HS-5 (cell line): Measurements from ENCODE around the gene ANKRD28.

ENCODE experiments used
- DNase-seq: peaks from one replicate; pipeline ENCODE4 v3.0.0-alpha.2; 2012; ENCODE audit warnings: low read depth

Gene ANKRD28

GRCh38 chr3:15723624-15723884 is 74.2 kb downstream of the ANKRD28 start:
- DNase-seq = no peak

GRCh38 chr3:15722877-15723623 is 74.7 kb downstream of the ANKRD28 start:
- DNase-seq = no peak

GRCh38 chr3:15716178-15716577 is 81.6 kb downstream of the ANKRD28 start:
- no peak for DNase-seq

- DNase-seq = no peak
Measured at GRCh38 chr3:15714448-15714847, 83.3 kb downstream of the ANKRD28 start.

- no peak for DNase-seq
Measured at GRCh38 chr3:15713364-15713763, 84.4 kb downstream of the ANKRD28 start.

- no peak for DNase-seq
Measured at GRCh38 chr3:15711281-15711680, 86.5 kb downstream of the ANKRD28 start.

GRCh38 chr3:15708882-15709677 is 88.7 kb downstream of the ANKRD28 start:
- peak; percentile 61 for DNase-seq

GRCh38 chr3:15707779-15708178 is 90.0 kb downstream of the ANKRD28 start:
- DNase-seq = no peak

- DNase-seq = no peak
Measured at GRCh38 chr3:15703346-15703745, 94.4 kb downstream of the ANKRD28 start.

- no peak for DNase-seq
Measured at GRCh38 chr3:15694628-15695027, 103.2 kb downstream of the ANKRD28 start.

- DNase-seq = no peak
Measured at GRCh38 chr3:15693355-15693754, 104.4 kb downstream of the ANKRD28 start.

GRCh38 chr3:15690748-15691147 is 107.0 kb downstream of the ANKRD28 start:
- no peak for DNase-seq

- no peak for DNase-seq
Measured at GRCh38 chr3:15690230-15690629, 107.5 kb downstream of the ANKRD28 start.

- DNase-seq = no peak
Measured at GRCh38 chr3:15685927-15686326, 111.9 kb downstream of the ANKRD28 start.

- DNase-seq = no peak
Measured at GRCh38 chr3:15683253-15683652, 114.5 kb downstream of the ANKRD28 start.

- DNase-seq = no peak
Measured at GRCh38 chr3:15682561-15683185, 115.1 kb downstream of the ANKRD28 start.

- DNase-seq = no peak
Measured at GRCh38 chr3:15681668-15682067, 116.1 kb downstream of the ANKRD28 start.

GRCh38 chr3:15679306-15679705 is 118.5 kb downstream of the ANKRD28 start:
- DNase-seq = no peak

- no peak for DNase-seq
Measured at GRCh38 chr3:15676259-15676658, 121.5 kb downstream of the ANKRD28 start.

- DNase-seq = no peak
Measured at GRCh38 chr3:15673536-15673935, 124.2 kb downstream of the ANKRD28 start.

- no peak for DNase-seq
Measured at GRCh38 chr3:15667484-15667883, 130.3 kb downstream of the ANKRD28 start.

- no peak for DNase-seq
Measured at GRCh38 chr3:15666277-15666676, 131.5 kb downstream of the ANKRD28 start.

GRCh38 chr3:15665510-15666150 is 132.1 kb downstream of the ANKRD28 start:
- DNase-seq = no peak
